KMS-11 (cell line): Measurements from ENCODE around the gene DAZ4.
"Not testable (repeated sequence)": the region's sequence is repeated elsewhere in the genome, so short reads cannot be mapped to it uniquely, and the experiment has no call there.

ENCODE experiments used
- H2AFZ ChIP-seq: fragments of 200-600 bp; sonication (generic); 2 replicates; pipeline ENCODE4 v1.6.1; 2016; ENCODE audit warnings: antibody characterized with exemption, mixed run types, low read depth
- H3K27ac ChIP-seq: fragments of 200-600 bp; sonication (generic); 2 replicates; pipeline ENCODE4 v1.6.1; 2016; ENCODE audit warnings: mild to moderate bottlenecking, mixed run types
- H3K27me3 ChIP-seq: fragments of 200-600 bp; sonication (generic); 2 replicates; pipeline ENCODE4 v1.6.1; 2017; ENCODE audit warnings: mild to moderate bottlenecking, low read depth, mixed run types, moderate library complexity; ENCODE audit not compliant: insufficient read depth
- H3K36me3 ChIP-seq: fragments of 200-600 bp; sonication (generic); 2 replicates; pipeline ENCODE4 v1.6.1; 2017; ENCODE audit warnings: mild to moderate bottlenecking, mixed run types; ENCODE audit not compliant: insufficient read depth
- H3K4me1 ChIP-seq: fragments of 200-600 bp; sonication (generic); 2 replicates; pipeline ENCODE4 v1.6.1; 2016; ENCODE audit warnings: mild to moderate bottlenecking, low read depth, mixed run types; ENCODE audit not compliant: poor library complexity, severe bottlenecking
- H3K4me2 ChIP-seq: fragments of 200-600 bp; sonication (generic); 2 replicates; pipeline ENCODE4 v1.7.0; 2016; ENCODE audit warnings: mild to moderate bottlenecking, mixed run types
- H3K4me3 ChIP-seq: fragments of 200-600 bp; sonication (generic); IDR thresholded peaks from 2 replicates; pipeline ENCODE4 v1.6.1; 2017; ENCODE audit warnings: low read depth, low read length, mixed read lengths; ENCODE audit not compliant: insufficient read depth
- H3K79me2 ChIP-seq: fragments of 200-600 bp; sonication (generic); 2 replicates; pipeline ENCODE4 v1.6.1; 2016; ENCODE audit warnings: low read depth, mixed run types; ENCODE audit not compliant: insufficient read depth
- H3K9ac ChIP-seq: fragments of 200-600 bp; sonication (generic); 2 replicates; pipeline ENCODE4 v1.6.1; 2016; ENCODE audit warnings: mild to moderate bottlenecking, mixed run types
- H4K20me1 ChIP-seq: fragments of 200-600 bp; sonication (generic); 2 replicates; pipeline ENCODE4 v1.6.1; 2016; ENCODE audit warnings: mild to moderate bottlenecking, mixed run types; ENCODE audit not compliant: insufficient read depth

The DAZ4 gene

GRCh38 chrY:24833619-24834018 is at the start of gene DAZ4:
TSS of gene DAZ4 (plus strand) at chrY:24833919. CDS start at chrY:24834127, 208 bp downstream.
- not testable (repeated sequence) for H3K4me2 ChIP-seq

GRCh38 chrY:24813293-24813692 is 20.4 kb upstream of the DAZ4 start, which contains the start of gene DAZ3:
TSS of gene DAZ3 (minus strand) at chrY:24813393. CDS start at chrY:24813185, 208 bp downstream.
- not testable (repeated sequence) for H4K20me1 ChIP-seq, H3K4me1 ChIP-seq, H3K27me3 ChIP-seq, H3K9ac ChIP-seq, H3K79me2 ChIP-seq, H3K36me3 ChIP-seq, H2AFZ ChIP-seq, H3K4me2 ChIP-seq, H3K27ac ChIP-seq, H3K4me3 ChIP-seq

More at GRCh38 chrY:24833619-24834018, at the start of gene DAZ4:
- not testable (repeated sequence) for H2AFZ ChIP-seq, H3K27ac ChIP-seq, H3K27me3 ChIP-seq, H3K36me3 ChIP-seq, H4K20me1 ChIP-seq, H3K4me3 ChIP-seq, H3K79me2 ChIP-seq, H3K4me1 ChIP-seq, H3K9ac ChIP-seq

GRCh38 chrY:24821836-24822235 is 11.9 kb upstream of the DAZ4 start:
- H3K36me3 ChIP-seq, H3K27ac ChIP-seq, H2AFZ ChIP-seq, H3K4me1 ChIP-seq, H3K27me3 ChIP-seq, H3K79me2 ChIP-seq, H3K9ac ChIP-seq, H3K4me2 ChIP-seq, H4K20me1 ChIP-seq, H3K4me3 ChIP-seq: not testable (repeated sequence)

- H3K27me3 ChIP-seq, H3K4me2 ChIP-seq, H4K20me1 ChIP-seq, H2AFZ ChIP-seq, H3K27ac ChIP-seq, H3K36me3 ChIP-seq, H3K79me2 ChIP-seq, H3K4me3 ChIP-seq, H3K4me1 ChIP-seq, H3K9ac ChIP-seq: not testable (repeated sequence)
Observed at GRCh38 chrY:24824184-24824879, 9.4 kb upstream of the DAZ4 start.

- H2AFZ ChIP-seq, H3K36me3 ChIP-seq, H3K4me3 ChIP-seq, H3K79me2 ChIP-seq, H3K4me2 ChIP-seq, H3K4me1 ChIP-seq, H3K27ac ChIP-seq, H4K20me1 ChIP-seq, H3K9ac ChIP-seq, H3K27me3 ChIP-seq: not testable (repeated sequence)
Observed at GRCh38 chrY:24825069-24825468, 8.7 kb upstream of the DAZ4 start.
